ENCODE data around the gene TTN. TPM values are rescaled to one million over a fixed set of nuclear protein-coding genes. Genes with fewer than 3 reads are reported as not detected.

Gene TTN
- total RNA-seq, 2 donors from 2014 or later = 26.5 to 94.6 TPM

DNA sequence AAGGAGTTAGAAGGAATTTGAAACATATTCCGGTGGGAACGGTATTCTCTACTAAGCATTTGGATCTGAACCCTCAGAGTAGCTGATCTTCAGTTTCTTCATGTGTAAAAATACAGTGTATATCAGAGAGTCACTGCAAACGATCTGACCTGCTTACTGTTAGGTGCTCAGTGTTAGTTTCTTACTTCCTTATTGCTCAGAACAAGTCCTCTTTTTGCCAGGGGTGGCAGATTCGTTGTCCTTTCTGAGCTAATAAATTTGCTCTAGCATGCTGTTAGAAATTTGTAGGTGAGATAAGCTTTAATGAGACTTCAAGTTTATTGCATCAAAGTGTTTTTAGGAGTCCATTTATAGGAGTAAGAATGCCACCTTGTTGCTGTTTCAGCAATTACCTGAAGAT, 311.2 kb downstream of the TTN start:
- TF ChIP-seq POLR2A (IDR thresholded peaks at IDR 0.05) = no peak
- TF ChIP-seq, protein P1, sequence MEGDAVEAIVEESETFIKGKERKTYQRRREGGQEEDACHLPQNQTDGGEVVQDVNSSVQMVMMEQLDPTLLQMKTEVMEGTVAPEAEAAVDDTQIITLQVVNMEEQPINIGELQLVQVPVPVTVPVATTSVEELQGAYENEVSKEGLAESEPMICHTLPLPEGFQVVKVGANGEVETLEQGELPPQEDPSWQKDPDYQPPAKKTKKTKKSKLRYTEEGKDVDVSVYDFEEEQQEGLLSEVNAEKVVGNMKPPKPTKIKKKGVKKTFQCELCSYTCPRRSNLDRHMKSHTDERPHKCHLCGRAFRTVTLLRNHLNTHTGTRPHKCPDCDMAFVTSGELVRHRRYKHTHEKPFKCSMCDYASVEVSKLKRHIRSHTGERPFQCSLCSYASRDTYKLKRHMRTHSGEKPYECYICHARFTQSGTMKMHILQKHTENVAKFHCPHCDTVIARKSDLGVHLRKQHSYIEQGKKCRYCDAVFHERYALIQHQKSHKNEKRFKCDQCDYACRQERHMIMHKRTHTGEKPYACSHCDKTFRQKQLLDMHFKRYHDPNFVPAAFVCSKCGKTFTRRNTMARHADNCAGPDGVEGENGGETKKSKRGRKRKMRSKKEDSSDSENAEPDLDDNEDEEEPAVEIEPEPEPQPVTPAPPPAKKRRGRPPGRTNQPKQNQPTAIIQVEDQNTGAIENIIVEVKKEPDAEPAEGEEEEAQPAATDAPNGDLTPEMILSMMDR (IDR thresholded peaks at IDR 0.05) = no peak
- Histone ChIP-seq H3K9me3 (no peaks in the 10 kb centered on the region), H3K27me3 (no peaks in the 10 kb centered on the region), H3K36me3 (replicated peaks in 1 of 2; ENCODE audit: insufficient read depth in 1 of 2, low read depth in 2 of 2) (peaks cover 5 to 32% of the 10 kb centered on the region in 2 donors), H3K4me1 (no peaks in the 10 kb centered on the region), H3K27ac (no peak overlapping the region), H3K4me3 (no peak overlapping the region)
- no peak for DNase-seq
- ATAC-seq = no peak
- intact Hi-C loops (cut with DNase I) = no loop called here
- 59 to 61% methylated on average over 4 of the region's 4 CpGs for WGBS, 2 donors

DNA sequence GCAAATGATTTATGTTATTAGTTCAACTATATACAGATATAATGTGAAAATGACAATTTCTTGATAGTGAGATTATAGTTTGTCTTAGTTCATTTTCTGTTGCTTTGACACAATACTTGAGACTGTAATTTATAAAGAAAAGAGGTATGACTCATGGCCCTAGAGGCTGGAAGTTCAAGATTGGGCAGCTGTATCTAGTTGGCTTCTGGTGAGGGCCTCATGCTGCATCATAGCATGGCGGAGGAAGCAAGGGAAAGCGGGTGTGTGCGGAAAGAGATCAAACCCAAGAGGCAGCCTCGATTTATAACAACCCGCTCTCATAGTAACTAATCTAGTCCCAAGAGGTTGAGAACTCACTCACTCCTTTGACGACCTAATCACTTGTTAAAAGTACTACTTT, 315.6 kb downstream of the TTN start:
- intact Hi-C loops (cut with DNase I) = no loop called here
- Histone ChIP-seq H3K27ac (no peak overlapping the region), H3K9me3 (no peaks in the 10 kb centered on the region), H3K27me3 (no peaks in the 10 kb centered on the region), H3K36me3 (replicated peaks in 1 of 2; ENCODE audit: insufficient read depth in 1 of 2, low read depth in 2 of 2) (peaks cover 0 to 26% of the 10 kb centered on the region in 2 donors), H3K4me3 (no peak overlapping the region), H3K4me1 (no peaks in the 10 kb centered on the region)
- ATAC-seq (no peak), DNase-seq (no peak)
- TF ChIP-seq POLR2A (IDR thresholded peaks at IDR 0.05) = no peak
- TF ChIP-seq, protein P1 (IDR thresholded peaks at IDR 0.05) = no peak
- 83 to 89% methylated on average over 6 of the region's 6 CpGs for WGBS, 2 donors

DNA sequence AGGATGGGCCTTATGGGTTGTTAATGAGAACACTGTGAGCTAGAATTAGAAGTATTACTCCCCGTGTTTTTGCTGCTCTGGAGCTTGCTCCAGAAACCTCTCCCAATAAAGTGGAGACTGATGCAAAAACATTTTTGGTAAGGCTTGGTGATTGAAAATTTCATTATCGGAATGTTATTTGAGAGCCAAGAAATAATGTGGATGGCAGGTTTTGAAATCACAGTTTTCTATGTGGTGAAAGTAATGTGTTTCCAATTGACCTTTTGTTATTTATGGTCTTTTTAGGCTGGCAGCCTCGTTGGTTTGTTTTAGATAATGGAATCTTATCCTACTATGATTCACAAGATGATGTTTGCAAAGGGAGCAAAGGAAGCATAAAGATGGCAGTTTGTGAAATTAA, 321.9 kb downstream of the TTN start:
- intact Hi-C loops (cut with DNase I) = no loop called here
- WGBS, 2 donors = 51 to 62% methylated on average over 3 of the region's 3 CpGs
- TF ChIP-seq, protein P1 (IDR thresholded peaks at IDR 0.05) = no peak
- no peak for TF ChIP-seq POLR2A (IDR thresholded peaks at IDR 0.05)
- Histone ChIP-seq H3K27me3 (no peaks in the 10 kb centered on the region), H3K27ac (no peak overlapping the region), H3K4me1 (peaks cover 42% of the 10 kb centered on the region), H3K4me3 (no peak overlapping the region), H3K36me3 (replicated peaks in 1 of 2; ENCODE audit: insufficient read depth in 1 of 2, low read depth in 2 of 2) (peaks cover 0 to under 1% of the 10 kb centered on the region in 2 donors), H3K9me3 (no peaks in the 10 kb centered on the region)
- ATAC-seq = no peak
- no peak for DNase-seq

DNA sequence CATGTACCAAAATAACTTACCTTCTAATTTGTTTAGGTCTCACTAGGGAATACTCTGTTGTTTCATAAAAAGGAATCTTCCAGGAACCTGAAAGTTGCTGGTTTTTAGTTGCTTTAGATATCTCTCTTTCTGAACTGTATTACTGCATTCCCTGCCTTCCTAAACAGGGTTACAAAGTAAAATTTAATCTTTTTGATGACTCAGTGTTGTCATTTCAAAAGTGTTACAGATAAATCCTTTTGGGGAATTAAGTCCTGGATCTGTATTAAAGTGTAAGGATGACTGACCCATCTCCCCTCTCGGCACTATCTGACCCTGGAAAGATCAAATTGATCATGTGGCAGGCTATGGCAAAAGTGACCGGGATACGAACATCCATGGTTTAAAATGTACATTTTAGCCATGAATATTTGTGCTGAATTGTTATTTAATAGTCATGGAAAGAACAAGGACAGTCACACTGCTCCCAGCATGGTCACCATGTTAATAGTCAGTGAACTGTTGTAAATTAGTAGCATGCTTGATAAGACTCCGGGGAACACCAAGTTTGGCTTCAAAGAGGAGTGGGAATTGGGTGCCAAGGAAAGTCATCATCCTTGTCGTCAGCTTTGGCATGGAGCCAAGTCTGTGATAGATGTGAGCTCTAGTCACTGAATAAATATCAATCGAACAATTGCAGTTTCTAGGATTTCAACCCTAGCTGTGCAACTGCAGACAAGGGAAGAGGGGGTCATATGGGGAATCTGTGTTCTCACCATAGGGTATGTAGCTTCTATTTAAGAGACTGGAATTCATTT, 322.8 kb downstream of the TTN start:
- WGBS, 2 donors = 29 to 38% methylated on average over 6 of the region's 6 CpGs
- DNase-seq (peak; percentile 68 to 78 (median 70)), ATAC-seq (no peak)
- intact Hi-C loops (cut with DNase I) = no loop called here
- H3K27me3 ChIP-seq = no peaks in the 10 kb centered on the region
- no peaks in the 10 kb centered on the region for H3K36me3 ChIP-seq (replicated peaks in 1 of 2; ENCODE audit: insufficient read depth in 1 of 2, low read depth in 2 of 2)
- TF ChIP-seq, protein P1 (IDR thresholded peaks at IDR 0.05) = no peak
- no peak for TF ChIP-seq POLR2A (IDR thresholded peaks at IDR 0.05)
- peaks cover 48% of the 10 kb centered on the region for H3K4me1 ChIP-seq
- H3K9me3 ChIP-seq = no peaks in the 10 kb centered on the region
- no peak overlapping the region for H3K4me3 ChIP-seq
- H3K27ac ChIP-seq = peak overlapping the region in 2 of 4 donors; percentile 23 to 42

DNA sequence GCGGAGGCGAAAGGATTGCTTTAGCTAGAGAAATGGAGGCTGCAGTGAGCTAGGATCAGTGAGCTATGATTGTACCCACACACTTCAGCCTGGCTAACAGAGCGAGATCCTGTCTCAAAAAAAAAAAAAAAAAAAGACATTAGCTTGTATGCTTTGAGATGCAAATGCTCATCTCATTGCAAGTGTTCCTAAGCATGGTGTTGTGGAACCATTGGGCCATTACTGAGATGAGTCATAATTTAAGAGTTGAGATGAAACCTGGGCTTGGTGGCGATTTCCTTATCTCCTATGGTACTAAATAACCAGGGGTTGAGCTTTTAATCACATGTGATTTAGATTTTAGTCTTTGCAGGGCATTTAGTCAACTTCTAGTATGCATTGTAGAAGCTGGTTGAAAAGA, 324.8 kb downstream of the TTN start:
- ATAC-seq (no peak), DNase-seq (no peak)
- Histone ChIP-seq H3K27ac (no peak overlapping the region), H3K36me3 (replicated peaks in 1 of 2; ENCODE audit: insufficient read depth in 1 of 2, low read depth in 2 of 2) (no peaks in the 10 kb centered on the region), H3K4me3 (no peak overlapping the region), H3K9me3 (no peaks in the 10 kb centered on the region), H3K4me1 (peaks cover 52% of the 10 kb centered on the region), H3K27me3 (no peaks in the 10 kb centered on the region)
- WGBS, 2 donors = 67 to 71% methylated on average over 4 of the region's 4 CpGs
- no peak for TF ChIP-seq POLR2A (IDR thresholded peaks at IDR 0.05)
- TF ChIP-seq, protein P1 (IDR thresholded peaks at IDR 0.05) = no peak
- intact Hi-C loops (cut with DNase I) = no loop called here
